GM20000 (cell line): ENCODE data around the gene NELFA.
A peak's percentile ranks its signal among the peaks of the same experiment; 100 is the strongest.
"Not testable (repeated sequence)": the region's sequence is repeated elsewhere in the genome, so short reads cannot be mapped to it uniquely, and the experiment has no call there.

ENCODE experiments used
- DNase-seq: peaks from one replicate; pipeline ENCODE4 v3.0.0; 2012; ENCODE audit warnings: low spot score
- TF ChIP-seq, protein P1 (sequence below): IDR thresholded peaks from 2 replicates; pipeline ENCODE4 v1.5.1; 2012; ENCODE audit warnings: mild to moderate bottlenecking, control low read depth; ENCODE audit errors: extremely low read depth, missing control alignments

Gene NELFA

DNA sequence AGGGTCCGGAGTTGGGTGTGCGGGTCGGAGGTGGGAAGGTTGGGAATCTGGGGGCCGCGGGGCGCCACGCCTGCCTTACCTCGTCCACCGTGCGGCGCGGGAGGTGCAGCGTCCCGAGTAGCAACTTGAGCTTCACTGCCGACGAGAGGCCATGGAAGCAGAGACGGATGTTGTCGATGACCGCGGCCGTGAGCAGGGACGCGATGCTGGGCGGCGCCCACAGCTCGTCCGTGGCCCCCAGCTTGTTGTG lies 178 bp downstream of the NELFA start:
- TF ChIP-seq, protein P1, sequence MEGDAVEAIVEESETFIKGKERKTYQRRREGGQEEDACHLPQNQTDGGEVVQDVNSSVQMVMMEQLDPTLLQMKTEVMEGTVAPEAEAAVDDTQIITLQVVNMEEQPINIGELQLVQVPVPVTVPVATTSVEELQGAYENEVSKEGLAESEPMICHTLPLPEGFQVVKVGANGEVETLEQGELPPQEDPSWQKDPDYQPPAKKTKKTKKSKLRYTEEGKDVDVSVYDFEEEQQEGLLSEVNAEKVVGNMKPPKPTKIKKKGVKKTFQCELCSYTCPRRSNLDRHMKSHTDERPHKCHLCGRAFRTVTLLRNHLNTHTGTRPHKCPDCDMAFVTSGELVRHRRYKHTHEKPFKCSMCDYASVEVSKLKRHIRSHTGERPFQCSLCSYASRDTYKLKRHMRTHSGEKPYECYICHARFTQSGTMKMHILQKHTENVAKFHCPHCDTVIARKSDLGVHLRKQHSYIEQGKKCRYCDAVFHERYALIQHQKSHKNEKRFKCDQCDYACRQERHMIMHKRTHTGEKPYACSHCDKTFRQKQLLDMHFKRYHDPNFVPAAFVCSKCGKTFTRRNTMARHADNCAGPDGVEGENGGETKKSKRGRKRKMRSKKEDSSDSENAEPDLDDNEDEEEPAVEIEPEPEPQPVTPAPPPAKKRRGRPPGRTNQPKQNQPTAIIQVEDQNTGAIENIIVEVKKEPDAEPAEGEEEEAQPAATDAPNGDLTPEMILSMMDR: no peak
- no peak for DNase-seq

DNA sequence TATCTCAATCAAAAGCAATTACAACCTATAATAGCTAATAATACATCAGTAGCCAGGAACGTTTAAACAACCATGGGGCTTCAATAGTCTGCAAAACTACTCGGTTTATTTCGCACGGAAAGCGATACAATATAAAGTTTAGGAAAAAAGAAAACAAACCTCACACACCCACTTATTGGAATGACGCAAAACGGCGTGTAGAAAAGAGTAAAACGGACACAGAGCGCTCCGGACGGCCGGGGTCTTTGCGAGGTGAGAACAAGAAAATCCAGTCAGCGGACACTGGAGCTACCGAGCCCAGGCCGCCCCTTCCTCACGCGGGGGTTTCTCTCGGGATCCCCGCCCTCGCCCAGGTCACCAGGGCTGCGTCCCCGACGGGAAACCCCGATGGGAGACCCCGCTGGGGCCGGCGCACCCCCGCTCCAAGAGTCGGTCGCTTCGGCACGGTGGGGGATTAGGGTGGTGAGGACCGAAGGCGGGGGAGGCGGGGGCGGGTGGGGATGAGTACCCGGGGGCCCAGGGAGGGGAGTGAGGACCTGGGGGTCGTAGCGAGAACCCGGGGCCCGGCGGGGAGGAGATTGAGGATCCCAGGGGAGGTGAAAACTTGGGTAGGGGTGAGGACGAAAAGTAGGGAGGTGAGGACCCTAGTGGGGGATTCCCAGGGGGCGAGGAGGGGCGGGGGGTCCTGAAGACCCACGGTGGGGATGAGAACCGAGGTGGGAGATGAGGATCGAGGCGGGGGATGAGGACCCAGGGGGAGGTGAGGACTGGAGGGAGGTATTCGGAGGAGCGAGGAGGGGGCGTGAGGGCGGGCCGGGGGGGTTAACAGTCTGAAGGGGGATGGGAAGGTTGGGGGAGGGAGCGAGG lies 737 bp downstream of the NELFA start:
- DNase-seq: peak; percentile 45
- TF ChIP-seq, protein P1: no peak

- no peak for DNase-seq
- TF ChIP-seq, protein P1: no peak
Measured at GRCh38 chr4:2006956-2007653, 1.7 kb downstream of the NELFA start.

DNA sequence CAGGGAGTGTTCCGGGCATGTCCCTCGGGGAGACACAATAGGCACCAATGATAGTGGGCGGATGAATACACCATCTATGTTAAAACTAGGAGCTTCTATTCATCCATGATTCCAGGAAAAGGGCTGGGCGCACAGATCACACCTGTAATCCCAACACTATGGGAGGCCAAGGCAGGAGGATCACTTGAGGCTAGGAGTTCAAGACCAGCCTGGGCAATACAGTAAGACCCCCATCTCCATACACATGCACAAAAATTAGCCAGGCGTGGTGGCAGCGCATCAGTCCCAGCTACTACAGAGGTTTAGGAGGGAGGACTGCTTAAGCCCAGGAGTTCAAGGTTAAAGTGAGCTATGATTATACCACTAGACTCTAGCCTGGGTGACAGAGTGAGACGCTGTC lies 2.4 kb downstream of the NELFA start:
- no peak for DNase-seq

DNA sequence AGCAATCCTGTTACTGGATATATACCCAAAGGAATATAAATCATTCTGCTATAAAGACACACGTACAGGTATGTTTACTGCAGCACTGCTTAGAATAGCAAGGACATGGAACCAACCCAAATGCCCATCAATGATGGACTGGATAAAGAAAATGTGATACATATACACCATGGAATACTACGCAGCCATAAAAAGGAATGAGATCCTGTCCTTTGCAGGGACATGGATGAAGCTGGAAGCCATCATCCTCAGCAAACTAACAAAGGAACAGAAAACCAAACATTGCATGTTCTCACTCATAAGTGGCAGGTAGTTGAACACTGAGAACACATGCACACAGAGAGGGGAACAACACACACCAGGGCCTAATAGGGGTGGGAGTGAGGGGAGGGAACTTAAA lies 5.4 kb downstream of the NELFA start:
- not testable (repeated sequence) for DNase-seq

More for the DNA sequence above, 2.4 kb downstream of the NELFA start:
- TF ChIP-seq, protein P1: no peak

- DNase-seq: not testable (repeated sequence)
Measured at GRCh38 chr4:1999308-1999707, 9.5 kb downstream of the NELFA start.

DNA sequence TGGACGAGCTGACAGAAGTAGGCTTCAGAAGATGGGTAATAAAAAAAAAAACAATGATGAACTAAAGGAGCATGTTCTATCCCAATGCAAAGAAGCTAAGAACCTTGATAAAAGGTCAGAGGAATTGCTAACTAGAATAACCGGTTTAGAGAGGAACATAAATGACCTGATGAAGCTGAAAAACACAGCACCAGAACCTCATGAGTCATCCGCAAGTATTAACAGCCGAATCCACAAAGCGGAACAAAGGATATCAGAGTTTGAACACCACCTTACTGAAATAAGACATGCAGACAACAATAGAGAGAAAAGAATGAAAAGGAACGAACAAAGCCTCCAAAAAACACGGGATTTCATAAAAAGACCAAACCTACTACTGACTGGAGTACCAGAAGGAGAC lies 10.5 kb downstream of the NELFA start:
- TF ChIP-seq, protein P1: no peak
- no peak for DNase-seq

- DNase-seq: no peak
- TF ChIP-seq, protein P1: no peak
Measured at GRCh38 chr4:1997712-1998111, 11.1 kb downstream of the NELFA start.
